Amniotic epithelial cell (primary cell): ENCODE measurements around the gene CCL11.

ENCODE experiments used
- DNase-seq: peaks from one replicate; pipeline ENCODE4 v3.0.0-alpha.2; 2010; ENCODE audit warnings: low read depth

The CCL11 gene

GRCh38 chr17:34285286-34285792 is at the start of gene CCL11:
Gene CCL11 (plus strand): TSS chr17:34285742. CDS start chr17:34285809, 67 bp downstream.
- no peak for DNase-seq

GRCh38 chr17:34236281-34236892 is 49.2 kb upstream of the CCL11 start:
- DNase-seq = no peak

GRCh38 chr17:34237458-34237857 is 48.1 kb upstream of the CCL11 start:
- DNase-seq = no peak

- no peak for DNase-seq
Measured at GRCh38 chr17:34241062-34241461, 44.5 kb upstream of the CCL11 start.

GRCh38 chr17:34242587-34243363 is 42.8 kb upstream of the CCL11 start:
- no peak for DNase-seq

- DNase-seq = no peak
Measured at GRCh38 chr17:34243364-34244320, 41.9 kb upstream of the CCL11 start.

- DNase-seq = no peak
Measured at GRCh38 chr17:34245351-34245905, 40.1 kb upstream of the CCL11 start.

GRCh38 chr17:34246446-34246845 is 39.1 kb upstream of the CCL11 start:
- DNase-seq = no peak

GRCh38 chr17:34246881-34247280 is 38.7 kb upstream of the CCL11 start:
- DNase-seq = no peak

- no peak for DNase-seq
Measured at GRCh38 chr17:34248511-34249024, 37.0 kb upstream of the CCL11 start.

- no peak for DNase-seq
Measured at GRCh38 chr17:34249061-34249460, 36.5 kb upstream of the CCL11 start.

GRCh38 chr17:34249478-34249877 is 36.1 kb upstream of the CCL11 start:
- DNase-seq = no peak

GRCh38 chr17:34251186-34251585 is 34.4 kb upstream of the CCL11 start:
- no peak for DNase-seq

GRCh38 chr17:34252095-34252443 is 33.5 kb upstream of the CCL11 start:
- DNase-seq = no peak

- DNase-seq = no peak
Measured at GRCh38 chr17:34252444-34253138, 33.0 kb upstream of the CCL11 start.

- DNase-seq = no peak
Measured at GRCh38 chr17:34253139-34253525, 32.4 kb upstream of the CCL11 start.

GRCh38 chr17:34254146-34254545 is 31.4 kb upstream of the CCL11 start:
- no peak for DNase-seq

- no peak for DNase-seq
Measured at GRCh38 chr17:34254651-34255380, 30.7 kb upstream of the CCL11 start, which contains the start of gene CCL2. Gene CCL2 (plus strand): TSS chr17:34255285. CDS start chr17:34255350, 65 bp downstream.

GRCh38 chr17:34255381-34255732 is 30.2 kb upstream of the CCL11 start:
- DNase-seq = no peak

- no peak for DNase-seq
Measured at GRCh38 chr17:34255841-34256240, 29.7 kb upstream of the CCL11 start.
